ENCODE measurements around the gene B4GALT5. TPM values are rescaled to one million over a fixed set of nuclear protein-coding genes. Genes with fewer than 3 reads are reported as not detected.
A peak's percentile ranks its signal among the peaks of the same experiment; 100 is the strongest.
"Not testable (repeated sequence)": the region's sequence is repeated elsewhere in the genome, so short reads cannot be mapped to it uniquely, and the experiment has no call there.

B4GALT5 gene
- total RNA-seq, 1 experiment from 2014 or later: 20.4 TPM

DNA sequence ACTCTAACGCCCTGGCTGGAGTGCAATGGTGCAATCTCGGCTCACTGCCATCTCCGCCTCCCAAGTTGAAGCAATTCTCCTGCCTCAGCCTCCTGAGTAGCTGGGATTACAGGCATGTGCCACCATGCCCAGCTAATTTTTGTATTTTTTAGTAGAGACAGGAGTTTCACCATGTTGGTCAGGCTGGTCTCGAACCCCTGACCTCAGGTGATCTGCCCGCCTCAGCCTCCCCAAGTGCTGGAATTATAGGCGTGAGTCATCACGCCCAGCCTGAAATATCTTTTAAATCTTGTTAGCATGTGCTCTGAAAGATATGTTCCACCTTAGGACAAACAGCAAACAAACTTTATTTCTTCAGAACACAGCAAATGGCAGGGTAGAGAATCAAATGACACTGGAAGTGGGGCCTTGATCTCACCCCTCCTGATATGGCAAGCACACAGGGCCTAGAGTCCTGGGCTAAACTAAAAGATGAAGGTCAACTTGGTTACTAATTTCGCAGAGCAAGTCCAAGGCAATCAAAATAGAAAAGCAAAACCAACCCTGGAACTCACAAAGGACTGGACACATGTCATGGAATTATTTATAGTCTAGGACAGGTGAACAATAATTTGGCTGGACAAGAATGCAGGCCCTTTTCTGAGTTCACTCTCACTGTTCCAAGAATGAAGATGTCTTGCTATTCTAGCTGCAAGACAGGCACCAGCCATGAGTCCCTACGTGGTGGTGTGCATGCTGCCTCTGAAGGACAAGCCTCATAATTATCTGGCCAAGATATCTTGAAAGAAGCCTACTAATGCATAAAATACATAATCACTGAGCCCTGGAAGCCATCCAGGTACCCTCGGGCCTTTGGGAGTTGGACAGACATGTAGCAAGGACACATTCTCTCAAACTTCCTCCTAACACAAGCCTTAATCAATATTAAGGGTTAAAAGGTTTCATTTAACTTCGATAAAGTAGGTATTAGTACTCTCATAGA, 35.6 kb downstream of the B4GALT5 start:
- Histone ChIP-seq H3K4me3 (no peak overlapping the region), H3K36me3 (peaks cover 6% of the 10 kb centered on the region), H3K27me3 (no peaks in the 10 kb centered on the region), H3K9me3 (no peaks in the 10 kb centered on the region)
- DNase-seq: no peak

GRCh38 chr20:49676581-49677291, 36.9 kb downstream of the B4GALT5 start:
- peak; percentile 38 for DNase-seq
- no peak overlapping the region for H3K4me3 ChIP-seq

GRCh38 chr20:49675368-49676151, 38.1 kb downstream of the B4GALT5 start:
- Histone ChIP-seq H3K9me3 (no peaks in the 10 kb centered on the region), H3K27me3 (no peaks in the 10 kb centered on the region), H3K36me3 (peaks cover 6% of the 10 kb centered on the region), H3K4me3 (no peak overlapping the region)
- peak; percentile 35 for DNase-seq

More at GRCh38 chr20:49676581-49677291, 36.9 kb downstream of the B4GALT5 start:
- H3K27me3 ChIP-seq: no peaks in the 10 kb centered on the region
- H3K9me3 ChIP-seq: no peaks in the 10 kb centered on the region
- H3K36me3 ChIP-seq: peaks cover 6% of the 10 kb centered on the region

- Histone ChIP-seq H3K4me3 (no peak overlapping the region), H3K27me3 (no peaks in the 10 kb centered on the region), H3K36me3 (peaks cover 6% of the 10 kb centered on the region), H3K9me3 (no peaks in the 10 kb centered on the region)
- peak; percentile 50 for DNase-seq
Measured at GRCh38 chr20:49674383-49675352, 39.0 kb downstream of the B4GALT5 start.

DNA sequence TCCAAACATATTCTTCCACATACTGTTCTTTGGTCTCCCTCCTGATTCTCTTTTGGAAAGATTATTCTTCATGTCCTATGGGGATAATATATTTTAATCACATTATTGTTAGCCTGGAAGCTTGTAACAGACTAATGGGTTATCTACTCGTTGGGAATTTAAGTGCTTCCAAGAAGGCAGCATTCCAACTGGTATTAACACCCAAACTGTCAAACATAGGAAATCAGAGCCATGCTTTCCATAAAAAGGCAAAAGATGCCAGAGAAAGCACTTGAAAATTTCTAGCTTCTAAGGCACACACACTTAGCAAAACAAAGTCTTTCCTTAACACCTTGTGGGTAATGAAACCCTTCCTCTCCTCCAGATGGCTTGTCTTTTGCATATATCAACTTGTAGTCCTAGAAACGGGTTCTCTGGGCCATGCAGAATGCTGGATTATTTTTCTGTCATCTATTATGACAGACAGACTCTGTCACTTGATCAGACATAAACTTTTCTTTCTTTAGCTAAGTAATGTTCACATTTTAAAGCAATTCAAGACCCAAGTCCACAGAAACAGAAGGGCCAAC, 41.5 kb downstream of the B4GALT5 start:
- Histone ChIP-seq H3K4me3 (no peak overlapping the region), H3K9me3 (no peaks in the 10 kb centered on the region), H3K27me3 (no peaks in the 10 kb centered on the region), H3K36me3 (peaks cover 4% of the 10 kb centered on the region)
- no peak for DNase-seq

DNA sequence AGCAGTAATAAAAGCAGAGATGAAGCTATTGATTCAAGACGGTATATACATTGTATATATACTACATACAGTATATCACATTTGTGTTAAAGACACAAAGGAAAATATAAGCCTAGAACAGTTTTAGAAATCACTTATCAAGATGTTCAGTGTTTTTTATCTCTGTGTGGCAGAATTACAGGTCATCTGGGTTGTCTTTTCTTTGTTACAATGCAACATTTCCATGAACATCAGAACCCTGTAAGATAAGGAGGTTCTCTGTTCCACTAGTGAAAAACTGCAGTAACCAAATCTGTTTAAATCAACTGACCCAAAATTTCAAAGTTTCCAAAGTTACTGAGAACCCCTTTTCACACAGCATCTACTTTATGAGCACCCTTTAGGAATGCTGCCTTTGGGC, 42.2 kb downstream of the B4GALT5 start:
- peaks cover 4% of the 10 kb centered on the region; the same call in 1 of the 2 replicates for H3K36me3 ChIP-seq
- H3K27me3 ChIP-seq: no peaks in the 10 kb centered on the region
- no peak overlapping the region for H3K4me3 ChIP-seq
- H3K9me3 ChIP-seq: no peaks in the 10 kb centered on the region
- no peak for DNase-seq

- no peak for DNase-seq
- Histone ChIP-seq H3K9me3 (no peaks in the 10 kb centered on the region), H3K36me3 (peaks cover 4% of the 10 kb centered on the region; the same call in 1 of the 2 replicates), H3K27me3 (no peaks in the 10 kb centered on the region), H3K4me3 (no peak overlapping the region)
Measured at GRCh38 chr20:49669601-49670189, 44.0 kb downstream of the B4GALT5 start.

DNA sequence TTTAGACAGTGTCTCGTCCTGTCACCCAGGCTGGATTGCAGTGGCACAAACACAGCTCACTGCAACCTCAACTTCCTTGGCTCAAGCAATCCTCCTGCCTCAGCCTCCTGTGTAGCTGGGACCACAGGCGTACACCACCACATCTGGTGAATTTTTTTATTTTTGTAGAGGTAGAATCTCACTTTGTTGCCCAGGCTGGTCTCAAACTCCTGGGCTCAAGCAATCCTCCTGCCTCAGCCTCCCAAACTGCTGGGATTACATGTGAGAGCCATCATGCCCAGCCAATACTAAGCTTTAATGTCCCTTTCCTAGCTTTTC, 44.8 kb downstream of the B4GALT5 start:
- not testable (repeated sequence) for H3K36me3 ChIP-seq, H3K4me3 ChIP-seq, H3K27me3 ChIP-seq, H3K9me3 ChIP-seq, DNase-seq

GRCh38 chr20:49668181-49668877, 45.3 kb downstream of the B4GALT5 start:
- Histone ChIP-seq H3K36me3 (peaks cover 4% of the 10 kb centered on the region; the same call in 1 of the 2 replicates), H3K4me3 (no peak overlapping the region), H3K27me3 (no peaks in the 10 kb centered on the region), H3K9me3 (no peaks in the 10 kb centered on the region)
- no peak for DNase-seq

DNA sequence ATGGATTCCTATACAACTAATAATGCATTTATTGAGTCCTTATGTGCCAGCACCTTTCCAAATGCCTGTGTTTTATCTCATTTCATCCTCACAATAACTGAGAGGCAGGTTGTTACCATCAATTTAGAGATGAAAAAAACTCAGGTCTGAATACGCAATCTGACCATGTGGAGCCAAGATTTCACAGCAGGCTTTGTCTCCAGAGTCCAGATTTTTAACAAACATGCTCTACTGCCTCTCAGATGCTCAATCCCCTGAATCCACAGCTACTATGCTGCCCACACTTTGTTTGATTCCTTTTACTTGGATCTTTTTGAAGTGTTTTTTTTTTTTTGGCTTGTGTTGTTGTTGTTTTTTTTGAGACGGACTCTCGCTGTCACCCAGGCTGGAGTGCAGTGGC, 46.8 kb downstream of the B4GALT5 start:
- no peak for DNase-seq
- Histone ChIP-seq H3K4me3 (no peak overlapping the region), H3K9me3 (no peaks in the 10 kb centered on the region), H3K27me3 (no peaks in the 10 kb centered on the region), H3K36me3 (peaks cover under 1% of the 10 kb centered on the region; the same call in 1 of the 2 replicates)

- DNase-seq: no peak
- Histone ChIP-seq H3K9me3 (no peaks in the 10 kb centered on the region), H3K36me3 (peaks cover 2% of the 10 kb centered on the region; the same call in 1 of the 2 replicates), H3K4me3 (no peak overlapping the region), H3K27me3 (no peaks in the 10 kb centered on the region)
Measured at GRCh38 chr20:49665796-49666195, 47.9 kb downstream of the B4GALT5 start.

- Histone ChIP-seq H3K9me3 (no peaks in the 10 kb centered on the region), H3K4me3 (no peak overlapping the region), H3K36me3 (peaks cover 5% of the 10 kb centered on the region; the same call in 1 of the 2 replicates), H3K27me3 (no peaks in the 10 kb centered on the region)
- no peak for DNase-seq
Measured at GRCh38 chr20:49664612-49665313, 48.9 kb downstream of the B4GALT5 start.

DNA sequence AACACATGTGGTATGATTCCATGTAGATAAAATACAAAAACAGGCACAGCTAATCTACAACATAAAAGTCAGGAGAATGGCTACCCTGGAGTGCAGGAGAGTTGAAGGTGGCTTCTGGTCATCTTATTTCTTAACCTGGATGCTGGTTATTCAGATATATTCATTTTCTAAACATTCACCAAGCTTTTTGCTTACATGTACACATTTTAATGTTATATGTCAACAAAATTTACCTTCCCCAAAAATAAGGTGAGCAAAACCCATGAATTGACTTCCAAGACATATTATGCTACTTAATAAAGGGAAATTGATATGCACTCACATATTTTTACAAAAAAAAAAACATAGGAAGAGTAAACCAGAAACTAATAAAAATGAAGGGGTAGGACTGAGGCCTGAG, 50.6 kb downstream of the B4GALT5 start:
- Histone ChIP-seq H3K36me3 (peaks cover 5% of the 10 kb centered on the region), H3K27me3 (no peaks in the 10 kb centered on the region), H3K4me3 (no peak overlapping the region), H3K9me3 (no peaks in the 10 kb centered on the region)
- DNase-seq: no peak

Measured in MG63 (cell line).